Stimulated activated CD4-positive, alpha-beta T cell treated with anti-CD3 and anti-CD28 coated beads, TNF-alpha, amount 100 ng/mL, for 4 hours (primary cell): ENCODE results near the gene KCMF1.

ENCODE experiments used
- DNase-seq, 3 experiments: peaks; one replicate each; pipeline ENCODE4 v3.0.0-alpha.2; 2020; ENCODE audit warnings: low read depth in 3 of 3

The KCMF1 gene

DNA sequence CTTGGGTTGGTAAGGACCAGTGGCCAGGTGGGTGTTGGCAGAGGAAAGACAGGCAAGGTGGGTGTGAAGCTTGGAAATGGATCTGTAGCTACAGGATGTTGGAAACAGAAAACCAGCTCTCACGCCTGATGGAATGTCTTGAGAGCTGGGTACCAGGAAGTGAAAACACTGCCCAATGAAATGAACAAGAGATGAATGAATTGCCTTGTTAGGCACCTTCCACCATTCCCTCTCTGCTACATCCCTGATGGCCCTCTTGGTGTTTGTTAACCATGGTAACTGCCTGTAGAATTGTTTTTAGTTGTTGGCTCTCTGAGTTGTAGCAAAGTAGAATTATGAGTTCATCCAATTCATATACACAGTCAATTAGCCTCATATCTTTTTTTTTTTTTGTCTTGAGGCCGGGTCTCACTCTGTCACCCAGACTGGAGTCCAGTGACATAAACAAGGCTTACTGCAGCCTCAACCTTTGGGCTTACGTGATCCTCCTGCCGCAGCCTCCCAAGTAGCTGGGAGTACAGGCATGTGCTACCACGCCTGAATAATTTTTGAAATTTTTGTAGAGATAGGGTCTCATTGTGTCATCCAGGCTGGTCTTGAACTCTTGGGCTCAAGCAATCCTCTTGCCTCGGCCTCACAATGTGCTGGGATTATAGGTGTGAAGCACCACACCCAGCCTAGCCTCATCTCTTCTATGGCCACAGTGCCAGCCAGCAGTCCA lies 9.5 kb downstream of the KCMF1 start:
- no peak for DNase-seq

DNA sequence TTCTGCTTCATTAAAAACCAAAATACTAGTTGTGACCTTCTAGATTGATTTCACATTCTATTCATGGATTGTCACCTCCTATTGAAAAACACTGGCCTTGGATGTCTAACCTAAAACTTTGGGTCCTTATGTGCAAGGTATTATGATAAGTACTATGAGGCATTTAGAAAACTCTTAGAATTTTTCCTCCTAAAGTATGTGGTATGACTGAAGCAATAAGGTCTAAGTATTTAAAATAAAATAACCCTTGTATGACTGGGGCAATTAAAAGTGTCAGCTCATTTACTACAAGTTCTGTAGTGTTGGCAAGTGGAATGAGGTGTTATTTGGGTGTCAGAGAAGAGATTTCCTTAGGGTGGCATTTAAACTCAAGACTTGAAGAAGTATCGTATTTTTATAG lies 15.1 kb downstream of the KCMF1 start:
- no peak for DNase-seq

DNA sequence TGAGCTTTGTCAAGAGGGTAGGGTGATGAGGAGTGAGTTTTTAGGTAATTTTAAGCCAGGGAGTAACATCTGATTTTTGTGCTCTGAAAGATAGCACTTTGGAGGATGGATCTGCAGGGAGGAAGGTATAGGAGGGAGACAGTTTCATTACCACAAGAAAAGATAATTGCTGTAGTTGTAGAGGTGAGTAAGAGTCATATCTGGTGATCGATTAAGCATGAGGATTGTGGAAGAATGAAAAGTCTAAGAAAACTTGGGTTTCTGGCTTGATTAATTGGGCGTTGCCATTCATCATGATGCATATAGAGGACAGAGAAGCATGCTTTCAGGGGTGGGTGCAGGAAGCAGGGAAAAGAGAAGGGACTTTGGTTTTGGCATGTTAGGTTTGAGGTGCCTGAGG lies 18.5 kb downstream of the KCMF1 start:
- no peak for DNase-seq

- DNase-seq: no peak
These were observed 19.0 kb downstream of the KCMF1 start for GRCh38 chr2:84989927-84990326.

DNA sequence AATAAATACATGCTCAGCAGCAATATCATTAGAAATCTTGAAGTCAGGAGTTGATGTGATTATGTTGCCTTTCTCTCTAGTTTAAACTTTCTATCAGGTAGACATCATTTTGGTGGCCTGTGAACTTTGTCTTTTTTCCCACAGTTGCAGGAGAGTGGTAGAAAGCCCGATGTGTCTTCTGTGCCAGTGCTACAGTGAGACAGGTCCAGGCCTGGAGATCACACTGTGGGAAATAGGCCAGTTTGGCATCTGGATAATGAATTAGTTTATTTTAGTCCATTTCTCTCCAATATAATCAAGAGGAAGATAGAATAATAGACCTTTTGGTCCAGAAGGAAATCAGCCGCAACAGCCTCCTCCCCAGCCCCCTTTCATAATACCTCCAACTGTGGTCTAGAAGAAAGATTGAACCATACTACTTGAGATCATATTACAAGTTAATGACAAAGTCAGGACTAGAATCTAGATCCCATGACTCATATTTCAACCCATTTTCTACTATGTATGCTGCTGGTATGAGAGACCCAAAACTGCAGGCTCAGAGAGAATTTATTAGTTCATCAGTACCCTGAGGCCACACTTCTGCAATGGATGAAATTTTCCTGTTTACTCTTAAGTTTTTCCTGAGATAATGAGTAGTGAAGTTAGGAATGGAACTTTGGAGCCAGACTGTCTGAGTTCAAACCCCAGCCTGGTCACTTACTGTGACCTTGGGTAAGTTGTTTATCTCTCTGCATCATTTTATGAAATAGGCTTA lies 20.6 kb downstream of the KCMF1 start:
- DNase-seq: no peak

GRCh38 chr2:84995826-84996225 lies 24.9 kb downstream of the KCMF1 start:
- no peak for DNase-seq

DNA sequence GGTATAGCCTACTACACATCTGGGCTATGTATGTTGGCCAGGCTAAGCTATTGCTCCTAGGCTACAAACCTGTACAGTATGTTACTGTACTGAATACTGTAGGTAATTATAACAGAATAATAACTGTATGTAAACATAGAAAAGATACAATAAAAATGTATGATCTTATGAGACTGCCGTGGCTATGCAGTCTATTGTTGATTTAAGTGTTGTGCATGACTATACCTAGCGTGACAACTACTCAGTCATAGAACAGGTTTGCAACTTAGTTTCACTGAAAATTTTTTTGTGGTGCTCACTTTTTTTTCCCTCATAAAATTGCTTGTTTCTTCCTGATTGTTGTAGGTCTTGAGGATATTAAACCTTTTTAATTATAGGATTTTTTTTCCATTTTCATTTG lies 25.9 kb downstream of the KCMF1 start:
- no peak for DNase-seq

GRCh38 chr2:84999553-84999955 lies 28.6 kb downstream of the KCMF1 start:
- DNase-seq: no peak

DNA sequence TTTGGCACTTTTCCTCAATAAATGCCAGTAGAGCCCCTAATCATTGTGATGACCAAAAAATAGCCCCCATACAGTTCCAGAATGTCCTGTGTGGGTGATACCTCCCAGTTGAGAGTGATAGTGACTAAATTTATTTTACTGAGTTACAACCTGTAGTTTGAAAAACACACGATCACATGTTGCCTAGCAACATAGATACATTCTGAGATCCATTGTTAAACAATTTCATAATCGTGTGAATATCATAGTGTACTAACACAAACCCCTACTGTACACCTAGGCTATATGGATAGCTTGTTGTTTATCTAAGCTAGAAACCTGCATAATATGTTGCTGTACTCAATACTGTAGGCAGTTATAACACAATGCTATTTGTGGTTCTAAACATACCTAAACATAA lies 30.6 kb downstream of the KCMF1 start:
- no peak for DNase-seq

GRCh38 chr2:85002534-85002933 lies 31.6 kb downstream of the KCMF1 start:
- DNase-seq: no peak

GRCh38 chr2:85008252-85008651 lies 37.3 kb downstream of the KCMF1 start:
- DNase-seq: no peak

GRCh38 chr2:85009019-85009618 lies 38.2 kb downstream of the KCMF1 start:
- no peak for DNase-seq

GRCh38 chr2:85010404-85010803 lies 39.4 kb downstream of the KCMF1 start:
- no peak for DNase-seq

DNA sequence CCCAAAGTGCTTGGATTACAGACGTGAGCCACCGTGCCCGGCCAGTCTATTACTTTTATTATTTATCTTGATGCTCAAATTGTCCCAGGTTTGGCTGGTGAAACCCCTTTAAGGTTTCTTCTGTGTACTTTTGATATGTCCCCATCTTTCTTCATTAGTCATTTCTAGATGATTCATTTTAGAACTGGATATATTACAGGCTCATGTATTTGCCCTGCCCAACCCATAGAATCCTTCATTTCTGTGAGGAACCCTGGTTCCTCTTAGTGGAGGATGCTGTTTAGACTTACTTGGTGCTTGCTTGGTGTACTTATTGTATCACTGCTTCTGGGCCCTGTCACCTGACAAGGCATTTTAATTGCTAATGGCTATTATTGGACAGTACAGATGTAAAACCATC lies 40.1 kb downstream of the KCMF1 start:
- no peak for DNase-seq

- no peak for DNase-seq
These were observed 40.8 kb downstream of the KCMF1 start for GRCh38 chr2:85011747-85012146.

GRCh38 chr2:85012431-85012830 lies 41.5 kb downstream of the KCMF1 start:
- no peak for DNase-seq

DNA sequence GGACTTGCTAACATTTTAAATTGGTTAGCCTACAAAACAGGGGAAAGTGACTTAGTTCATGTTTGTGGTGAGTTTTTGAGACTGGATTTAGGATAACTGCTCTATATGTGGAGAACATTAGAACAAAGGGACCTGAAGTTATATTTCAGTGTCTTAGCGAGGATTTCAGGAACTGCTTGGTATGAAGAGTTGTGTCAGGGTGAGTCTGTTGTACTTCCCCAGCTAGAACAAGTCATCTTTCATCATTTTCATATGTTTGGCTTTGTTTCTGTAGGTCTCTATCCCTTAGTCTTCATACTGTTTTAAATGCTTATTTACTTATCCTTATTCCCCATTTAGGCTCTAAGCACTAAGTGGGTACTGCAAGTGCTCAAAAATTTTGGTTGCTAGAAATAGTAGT lies 41.9 kb downstream of the KCMF1 start:
- no peak for DNase-seq

DNA sequence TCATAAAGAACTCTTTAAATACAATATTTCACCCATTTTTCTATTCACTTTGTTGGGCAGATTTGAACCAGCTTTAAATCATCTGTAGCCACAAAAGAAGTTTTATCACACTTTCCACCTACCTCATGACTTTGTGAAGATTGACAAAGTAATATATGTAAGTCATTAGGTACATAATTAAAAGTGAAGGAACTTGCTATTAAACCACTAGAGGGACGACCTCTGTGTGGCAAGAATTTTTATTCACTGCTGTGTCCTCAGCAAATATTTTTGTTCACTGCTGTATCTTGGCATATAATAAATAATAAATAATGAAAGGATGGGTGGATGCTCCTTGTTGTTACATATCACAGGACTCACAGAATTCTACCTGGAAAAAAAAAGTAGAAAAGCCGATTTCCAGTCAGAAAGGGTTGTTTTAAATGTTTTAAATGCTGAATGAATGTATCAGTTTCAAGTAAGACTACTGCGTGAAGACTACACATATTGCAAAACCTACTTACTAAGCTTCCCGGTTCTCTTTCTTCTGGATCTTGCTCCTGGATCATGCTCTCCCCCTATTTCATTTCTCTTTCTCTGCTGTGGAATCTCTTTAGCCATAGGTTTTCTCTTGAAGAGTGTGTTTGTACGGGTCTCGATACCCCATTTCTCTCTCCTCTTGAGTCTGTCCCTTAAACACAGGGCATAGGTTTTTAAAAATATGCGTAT lies 44.8 kb downstream of the KCMF1 start:
- DNase-seq: no peak

- DNase-seq: no peak
These were observed 45.5 kb downstream of the KCMF1 start for GRCh38 chr2:85016446-85016845.

- no peak for DNase-seq
These were observed 46.6 kb downstream of the KCMF1 start for GRCh38 chr2:85017411-85018048.

- DNase-seq: no peak
These were observed 47.1 kb downstream of the KCMF1 start for GRCh38 chr2:85018049-85018447.

- no peak for DNase-seq
These were observed 48.2 kb downstream of the KCMF1 start for GRCh38 chr2:85019121-85019520.
